Measurements from ENCODE around the gene IFNB1. TPM values are rescaled to one million over a fixed set of nuclear protein-coding genes. Genes with fewer than 3 reads are reported as not detected.

Gene IFNB1
- total and polyA plus RNA-seq, 4 experiments from 2014 or later, result 0.40 TPM; not detected in 3

GRCh38 chr9:21030389-21031035 lies 47.2 kb downstream of the IFNB1 start:
- ChIA-PET CTCF (ENCODE audit: partially characterized antibody) (interaction anchor here (0.7 to 2.4 kb wide), 6 partner anchors 29 to 406 kb away, joined by 3 to 6 read pairs (median 4); no protein-coding TSS in a partner anchor), POLR2A (ENCODE audit: partially characterized antibody) (interaction anchor here (0.7 to 2.9 kb wide), 18 partner anchors 9 to 1032 kb away, joined by 3 to 22 read pairs (median 5); partner anchors contain the start of genes FOCAD and MLLT3)
- Histone ChIP-seq H3K27me3 (ENCODE audit: insufficient read depth, low read length) (no peaks in the 10 kb centered on the region), H3K4me1 (ENCODE audit: insufficient read depth, low read length) (peaks cover 51% of the 10 kb centered on the region), H3K27ac (ENCODE audit: low read depth, low read length) (peak overlapping the region; percentile 64), H3K36me3 (ENCODE audit: insufficient read depth, low read length) (peaks cover 11% of the 10 kb centered on the region), H3K9me3 (ENCODE audit: control insufficient read depth in 1 of 2, low read length in 2 of 2) (no peaks in the 10 kb centered on the region), H3K4me3 (ENCODE audit: low read length in 2 of 2) (peak overlapping the region; percentile 74 to 85)
- Mint-ChIP-seq H3K36me3 (peaks cover 20 to 25% of the 10 kb centered on the region in 2 donors), H3K4me3 (no peak overlapping the region), H3K9me3 (no peaks in the 10 kb centered on the region), H3K27me3 (no peaks in the 10 kb centered on the region), H3K4me1 (peaks cover 28 to 40% (median 32%) of the 10 kb centered on the region in 4 donors), H3K27ac (no peak overlapping the region)
- peak; percentile 30 to 45 (median 39) for DNase-seq
- intact Hi-C loops (cut with micrococcal nuclease), result loop anchor here (1.0 to 10.0 kb wide), 6 partner anchors 29 to 1626 kb away; partner anchors contain the start of genes ACER2 and MLLT3

GRCh38 chr9:21029661-21030060 lies 48.1 kb downstream of the IFNB1 start:
- Histone ChIP-seq H3K9me3 (ENCODE audit: control insufficient read depth in 1 of 2, low read length in 2 of 2) (no peaks in the 10 kb centered on the region), H3K36me3 (ENCODE audit: insufficient read depth, low read length) (peaks cover 11% of the 10 kb centered on the region), H3K4me3 (ENCODE audit: low read length in 2 of 2) (no peak overlapping the region), H3K27me3 (ENCODE audit: insufficient read depth, low read length) (no peaks in the 10 kb centered on the region), H3K4me1 (ENCODE audit: insufficient read depth, low read length) (peaks cover 54% of the 10 kb centered on the region), H3K27ac (ENCODE audit: low read depth, low read length) (no peak overlapping the region)
- Mint-ChIP-seq H3K27ac (no peak overlapping the region), H3K9me3 (no peaks in the 10 kb centered on the region), H3K4me1 (peaks cover 28 to 44% (median 33%) of the 10 kb centered on the region in 4 donors), H3K36me3 (peaks cover 24 to 29% of the 10 kb centered on the region in 2 donors), H3K4me3 (no peak overlapping the region), H3K27me3 (no peaks in the 10 kb centered on the region)
- CTCF ChIA-PET (ENCODE audit: partially characterized antibody), result interaction anchor here (1.8 to 2.4 kb wide), 2 partner anchors 28 to 31 kb away, joined by 5 to 6 read pairs; no protein-coding TSS in a partner anchor
- POLR2A ChIA-PET (ENCODE audit: partially characterized antibody), result interaction anchor here (2.0 to 2.9 kb wide), 3 partner anchors 10 to 407 kb away, joined by 6 to 18 read pairs (median 18); partner anchors contain the start of gene MLLT3
- DNase-seq, result no peak
- intact Hi-C loops (cut with micrococcal nuclease), result loop anchor here (2.0 to 10.0 kb wide), 4 partner anchors 68 to 1625 kb away; partner anchors contain the start of gene ACER2

GRCh38 chr9:21028466-21028865 lies 49.3 kb downstream of the IFNB1 start:
- Histone ChIP-seq H3K36me3 (ENCODE audit: insufficient read depth, low read length) (peaks cover 11% of the 10 kb centered on the region), H3K27ac (ENCODE audit: low read depth, low read length) (no peak overlapping the region), H3K4me3 (ENCODE audit: low read length in 2 of 2) (no peak overlapping the region), H3K9me3 (ENCODE audit: control insufficient read depth in 1 of 2, low read length in 2 of 2) (no peaks in the 10 kb centered on the region), H3K27me3 (ENCODE audit: insufficient read depth, low read length) (no peaks in the 10 kb centered on the region), H3K4me1 (ENCODE audit: insufficient read depth, low read length) (peaks cover 62% of the 10 kb centered on the region)
- CTCF ChIA-PET (ENCODE audit: partially characterized antibody), result interaction anchor here (1.3 to 1.4 kb wide), 2 partner anchors 10 to 87 kb away, joined by 4 to 7 read pairs; no protein-coding TSS in a partner anchor
- Mint-ChIP-seq H3K4me1 (peaks cover 34 to 53% (median 36%) of the 10 kb centered on the region in 4 donors), H3K36me3 (peaks cover 34 to 39% of the 10 kb centered on the region in 2 donors), H3K27me3 (no peaks in the 10 kb centered on the region), H3K9me3 (no peaks in the 10 kb centered on the region), H3K4me3 (peak overlapping the region in 3 of 8 donors; percentile 4 to 71 (median 55)), H3K27ac (peak overlapping the region in 2 of 7 donors; percentile 3 to 39)
- DNase-seq, result no peak
- POLR2A ChIA-PET (ENCODE audit: partially characterized antibody), result no interaction called here
- intact Hi-C loops (cut with micrococcal nuclease), result no loop called here

GRCh38 chr9:21027295-21027694 lies 50.4 kb downstream of the IFNB1 start:
- ChIA-PET CTCF (ENCODE audit: partially characterized antibody) (interaction anchor here (1.0 to 1.4 kb wide), 3 partner anchors 9 to 86 kb away, joined by 4 to 7 read pairs (median 4); no protein-coding TSS in a partner anchor), POLR2A (ENCODE audit: partially characterized antibody) (no interaction called here)
- Mint-ChIP-seq H3K36me3 (peaks cover 42 to 43% of the 10 kb centered on the region in 2 donors), H3K4me3 (no peak overlapping the region), H3K4me1 (peaks cover 26 to 43% (median 27%) of the 10 kb centered on the region in 4 donors), H3K27ac (peak overlapping the region in 1 of 7 donors; percentile 5), H3K9me3 (peaks cover 0 to 2% (median 0%) of the 10 kb centered on the region in 8 donors), H3K27me3 (no peaks in the 10 kb centered on the region)
- Histone ChIP-seq H3K36me3 (ENCODE audit: insufficient read depth, low read length) (peaks cover 11% of the 10 kb centered on the region), H3K27me3 (ENCODE audit: insufficient read depth, low read length) (no peaks in the 10 kb centered on the region), H3K4me1 (ENCODE audit: insufficient read depth, low read length) (peaks cover 59% of the 10 kb centered on the region), H3K4me3 (ENCODE audit: low read length in 2 of 2) (no peak overlapping the region), H3K27ac (ENCODE audit: low read depth, low read length) (no peak overlapping the region), H3K9me3 (ENCODE audit: control insufficient read depth in 1 of 2, low read length in 2 of 2) (no peaks in the 10 kb centered on the region)
- no peak for DNase-seq
- intact Hi-C loops (cut with micrococcal nuclease), result no loop called here

Other genes starting within 250 kb of the IFNB1 start
- 10 to 100 TPM; 16.0 to 18.3 TPM for gene HACD4, start 46.3 kb downstream of the IFNB1 start, total RNA-seq
- gene HACD4, start 46.3 kb downstream of the IFNB1 start, polyA plus RNA-seq, result 1 to 10 TPM; 5.3 to 7.9 TPM
- gene IFNW1, start 63.9 kb upstream of the IFNB1 start, total RNA-seq, result not detected
- gene IFNW1, start 63.9 kb upstream of the IFNB1 start, polyA plus RNA-seq, result not detected
- gene IFNA21, start 88.7 kb upstream of the IFNB1 start, total RNA-seq, result not detected
- gene IFNA21, start 88.7 kb upstream of the IFNB1 start, polyA plus RNA-seq, result not detected
- gene IFNA4, start 109.6 kb upstream of the IFNB1 start, total RNA-seq, result not detected
- gene IFNA4, start 109.6 kb upstream of the IFNB1 start, polyA plus RNA-seq, result not detected
- not detected for gene IFNA7, start 124.3 kb upstream of the IFNB1 start, total RNA-seq
- gene IFNA7, start 124.3 kb upstream of the IFNB1 start, polyA plus RNA-seq, result not detected
- gene IFNA10, start 129.2 kb upstream of the IFNB1 start, total RNA-seq, result not detected
- not detected for gene IFNA10, start 129.2 kb upstream of the IFNB1 start, polyA plus RNA-seq
- not detected for gene IFNA16, start 139.4 kb upstream of the IFNB1 start, total RNA-seq
- not detected for gene IFNA16, start 139.4 kb upstream of the IFNB1 start, polyA plus RNA-seq
- gene IFNA17, start 150.3 kb upstream of the IFNB1 start, total RNA-seq, result not detected
- not detected for gene IFNA17, start 150.3 kb upstream of the IFNB1 start, polyA plus RNA-seq
- gene IFNA14, start 162.1 kb upstream of the IFNB1 start, total RNA-seq, result not detected
- gene IFNA14, start 162.1 kb upstream of the IFNB1 start, polyA plus RNA-seq, result not detected
- gene IFNA5, start 227.4 kb upstream of the IFNB1 start, total RNA-seq, result not detected
- gene IFNA5, start 227.4 kb upstream of the IFNB1 start, polyA plus RNA-seq, result not detected

All from CD4-positive, alpha-beta memory T cell (primary cell).